GM12872 (cell line): ENCODE measurements around the gene CYP2S1.

ENCODE experiments used
- CTCF ChIP-seq: IDR thresholded peaks from 3 replicates; pipeline ENCODE4 v1.5.1; 2011; ENCODE audit warnings: low read depth, mild to moderate bottlenecking, low read length, moderate library complexity; ENCODE audit not compliant: insufficient read depth

The CYP2S1 gene

GRCh38 chr19:41225238-41226052 lies 32.4 kb downstream of the CYP2S1 start:
- TF ChIP-seq CTCF: no peak

GRCh38 chr19:41226053-41226873 lies 33.2 kb downstream of the CYP2S1 start:
- TF ChIP-seq CTCF: no peak

- no peak for TF ChIP-seq CTCF
These were observed 33.9 kb downstream of the CYP2S1 start for GRCh38 chr19:41226874-41227390.

- TF ChIP-seq CTCF: no peak
These were observed 35.5 kb downstream of the CYP2S1 start for GRCh38 chr19:41228486-41228885.

- TF ChIP-seq CTCF: no peak
These were observed 37.2 kb downstream of the CYP2S1 start for GRCh38 chr19:41230067-41230857.

- no peak for TF ChIP-seq CTCF
These were observed 39.7 kb downstream of the CYP2S1 start for GRCh38 chr19:41232686-41233085.
